ENCODE results near the gene ELAC1. TPM values are rescaled to one million over a fixed set of nuclear protein-coding genes. Genes with fewer than 3 reads are reported as not detected.

Gene ELAC1
- total RNA-seq, 1 donor from 2014 or later: 5.3 TPM

DNA sequence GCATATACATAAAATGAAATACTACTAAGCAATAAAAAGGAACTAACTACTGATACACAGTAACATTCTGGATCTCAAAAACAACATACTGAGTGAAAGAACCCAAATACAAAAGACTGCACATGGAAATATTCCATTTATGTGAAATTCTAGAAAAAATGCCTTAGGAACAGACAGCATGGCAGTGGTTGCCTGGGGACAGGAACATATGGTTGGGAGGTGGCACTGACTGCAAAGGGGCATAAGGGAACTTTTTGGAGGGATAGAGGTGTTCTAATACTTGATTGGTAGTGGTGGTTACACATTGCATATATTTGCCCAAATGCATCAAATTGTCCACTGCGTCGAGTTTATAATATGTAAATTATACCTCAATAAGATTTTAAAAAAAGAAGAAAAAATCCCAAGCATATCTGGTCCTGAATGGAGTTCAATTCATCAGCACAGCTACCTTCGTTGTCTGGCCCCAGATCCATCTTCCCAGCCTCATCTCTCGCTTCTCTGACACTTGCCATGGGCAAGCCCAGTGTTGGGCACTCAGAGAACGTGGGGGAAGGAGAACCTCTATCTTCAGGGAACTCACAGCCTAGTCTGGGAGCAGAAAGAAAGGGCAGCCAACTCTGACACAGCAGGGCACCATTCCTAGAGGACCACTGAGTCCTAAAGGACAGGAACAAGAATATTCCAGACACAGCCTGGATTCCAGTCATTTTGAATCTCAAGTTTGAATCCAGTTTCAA lies 53.6 kb downstream of the ELAC1 start:
- DNase-seq: no peak

GRCh38 chr18:51025512-51025911 lies 57.7 kb downstream of the ELAC1 start:
- DNase-seq: no peak

DNA sequence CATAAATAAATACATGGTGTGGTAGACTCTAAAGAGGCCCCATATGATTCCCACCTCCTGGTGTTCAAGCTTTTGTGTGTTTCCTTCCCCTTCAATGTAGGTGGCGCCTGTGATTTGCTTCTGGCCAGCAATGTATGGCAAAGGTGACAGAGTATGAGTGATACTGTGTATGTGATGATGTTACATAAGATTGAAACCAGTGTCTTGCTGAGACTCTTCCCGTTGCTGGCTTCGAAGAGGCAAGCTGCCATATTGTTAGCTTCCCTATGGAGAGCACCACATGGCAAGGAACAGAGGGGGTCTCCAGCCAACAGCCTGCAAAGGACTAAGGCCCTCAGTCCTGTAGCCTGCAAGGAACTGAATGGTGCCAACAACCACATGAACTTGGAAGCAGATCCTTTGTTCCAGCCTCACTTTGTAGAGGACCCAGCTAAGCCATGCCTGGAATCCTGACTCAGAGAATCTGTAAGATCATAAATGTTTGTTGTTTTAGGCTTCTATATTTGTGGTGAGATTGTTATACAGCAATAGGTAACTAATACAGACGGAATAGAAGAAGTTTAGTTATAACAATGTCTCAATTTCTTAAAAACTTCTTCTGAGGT lies 60.5 kb downstream of the ELAC1 start:
- no peak for DNase-seq

DNA sequence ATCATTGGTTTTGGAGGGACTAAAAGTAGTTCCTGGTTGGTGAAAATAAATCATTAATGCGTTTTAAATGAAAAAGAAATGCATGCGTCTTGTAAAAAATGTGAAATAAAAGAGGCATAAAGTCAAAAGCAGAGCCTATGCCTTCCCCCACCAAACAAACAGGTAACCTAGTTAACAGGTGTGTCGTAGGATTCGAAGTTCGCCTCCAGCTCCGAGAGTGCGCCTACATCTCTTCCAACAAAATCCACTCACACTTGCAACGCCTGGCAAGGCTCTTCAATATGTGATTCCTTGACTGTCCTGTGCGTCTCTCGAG lies 61.5 kb downstream of the ELAC1 start:
- DNase-seq: no peak

GRCh38 chr18:51029694-51030536 lies 62.1 kb downstream of the ELAC1 start, which contains the start of gene SMAD4:
Gene SMAD4, plus strand, starts transcription at chr18:51030213. Its CDS starts 16,834 bp downstream, at chr18:51047047.
- DNase-seq: peak; percentile 97

- peak; percentile 73 for DNase-seq
Measured at GRCh38 chr18:51030537-51031258, 62.9 kb downstream of the ELAC1 start.

DNA sequence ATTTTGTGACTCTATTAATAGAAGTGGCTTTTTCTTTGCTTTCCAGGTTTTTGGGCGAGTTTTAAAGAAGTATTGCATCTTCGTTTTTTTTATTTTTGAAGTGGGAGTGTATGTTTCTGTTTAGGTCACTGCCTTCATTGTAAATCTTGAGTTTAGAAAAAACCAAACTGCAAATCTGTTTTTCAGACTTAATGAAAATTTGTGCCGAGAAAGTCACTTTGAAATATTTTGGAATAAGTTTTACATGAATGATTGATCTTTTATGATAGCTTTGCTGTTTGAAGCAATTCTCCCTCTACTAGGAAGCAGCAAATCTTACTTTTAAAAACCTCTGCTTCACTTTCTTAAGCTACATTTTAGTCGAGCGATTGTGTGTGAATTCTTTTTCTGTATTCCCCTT lies 64.4 kb downstream of the ELAC1 start:
- DNase-seq: no peak

DNA sequence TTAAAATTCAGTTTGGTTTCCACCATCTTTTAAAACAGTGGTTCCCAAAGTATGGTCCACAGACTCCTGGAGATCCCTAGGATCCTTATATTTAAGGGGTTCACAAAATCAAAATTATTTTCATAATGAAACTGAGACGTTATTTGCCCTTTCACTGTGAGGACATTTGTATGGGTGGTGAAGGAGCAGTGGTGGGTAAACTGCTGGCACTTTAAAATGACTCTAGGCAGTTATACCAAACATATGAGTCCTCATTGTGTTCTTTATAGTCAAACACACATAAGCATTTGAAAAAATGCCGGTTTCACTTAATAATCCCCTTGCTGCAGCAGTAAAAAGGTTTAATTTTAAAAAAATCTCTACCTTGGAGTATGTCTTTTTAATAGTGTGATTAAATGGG lies 69.4 kb downstream of the ELAC1 start:
- DNase-seq: no peak

Other genes starting within 250 kb of the ELAC1 start
- under 0.01 TPM in 1 of 2 replicates, not detected in the other for gene MRO, start 148.0 kb upstream of the ELAC1 start, total RNA-seq
- 45.3 and 64.8 TPM in 2 replicates for gene ME2, start 88.9 kb upstream of the ELAC1 start, total RNA-seq
- 96.6 and 100 TPM in 2 replicates for gene SMAD4, start 62.2 kb downstream of the ELAC1 start, total RNA-seq
- 41.5 and 42.5 TPM in 2 replicates for gene MEX3C, start 229.6 kb downstream of the ELAC1 start, total RNA-seq

Measured in dermis blood vessel endothelial cell (primary cell).